Measurements from ENCODE around the gene PDZD8.

- TF ChIP-seq CTCF (IDR thresholded peaks at IDR 0.05; ENCODE audit: low read length) = no peak
- no peak for TF ChIP-seq EZH2 (IDR thresholded peaks at IDR 0.05; ENCODE audit: borderline replicate concordance, low read length)
Measured at GRCh38 chr10:117355072-117355471, 20.2 kb downstream of the PDZD8 start.

All from OCI-LY1 (cell line).